Mesothelial cell of epicardium (in vitro differentiated cells): ENCODE results near the gene ELL2. TPM values are rescaled to one million over a fixed set of nuclear protein-coding genes. Genes with fewer than 3 reads are reported as not detected.
"Not testable (repeated sequence)": the region's sequence is repeated elsewhere in the genome, so short reads cannot be mapped to it uniquely, and the experiment has no call there.

Experiments used
- DNase-seq, 2 experiments: peaks; one replicate each; pipeline ENCODE4 v3.0.0; 2021; ENCODE audit warnings: low spot score in 2 of 2; ENCODE audit not compliant: unreplicated experiment in 2 of 2
- H3K27ac Mint-ChIP-seq: 2 replicates; pipeline ENCODE4 v1.8.0; 2021; ENCODE audit warnings: mixed read lengths
- H3K27me3 Mint-ChIP-seq: 2 replicates; pipeline ENCODE4 v1.8.0; 2021; ENCODE audit warnings: low read depth, mixed read lengths
- H3K36me3 Mint-ChIP-seq: 2 replicates; pipeline ENCODE4 v1.8.0; 2021; ENCODE audit warnings: mixed read lengths
- H3K4me1 Mint-ChIP-seq: 2 replicates; pipeline ENCODE4 v1.8.0; 2021; ENCODE audit warnings: mixed read lengths
- H3K4me3 Mint-ChIP-seq: 2 replicates; pipeline ENCODE4 v1.8.0; 2021; ENCODE audit warnings: mild to moderate bottlenecking, moderate library complexity, mixed read lengths
- H3K9me3 Mint-ChIP-seq: 2 replicates; pipeline ENCODE4 v1.8.0; 2021; ENCODE audit warnings: mixed read lengths
- CTCF ChIP-seq: fragments of 200-600 bp; sonication (generic); IDR thresholded peaks from one replicate; pipeline ENCODE4 v1.5.0; 2021; ENCODE audit warnings: antibody characterized with exemption; ENCODE audit not compliant: unreplicated experiment
- total RNA-seq: library from RNA; stranded (reverse); gene quantifications from 3 replicates; pipeline ENCODE4 v1.2.1, GENCODE V29; 2021

The ELL2 gene
- total RNA-seq, 1 donor from 2014 or later, result 11.7 TPM

- Mint-ChIP-seq H3K4me3 (no peak overlapping the region), H3K9me3 (no peaks in the 10 kb centered on the region), H3K4me1 (peaks cover 3% of the 10 kb centered on the region), H3K27me3 (no peaks in the 10 kb centered on the region), H3K27ac (no peak overlapping the region), H3K36me3 (no peaks in the 10 kb centered on the region)
- no peak for TF ChIP-seq CTCF
- DNase-seq, result no peak
Measured at GRCh38 chr5:95873351-95873750, 88.3 kb downstream of the ELL2 start.

- no peak for TF ChIP-seq CTCF
- no peaks in the 10 kb centered on the region for H3K36me3 Mint-ChIP-seq
- DNase-seq, result no peak
- H3K4me1 Mint-ChIP-seq, result no peaks in the 10 kb centered on the region
- no peak overlapping the region for H3K4me3 Mint-ChIP-seq
- H3K27me3 Mint-ChIP-seq, result no peaks in the 10 kb centered on the region
- no peak overlapping the region for H3K27ac Mint-ChIP-seq
- no peaks in the 10 kb centered on the region for H3K9me3 Mint-ChIP-seq
Measured at GRCh38 chr5:95872346-95873268, 89.0 kb downstream of the ELL2 start.

GRCh38 chr5:95871146-95871806, 90.4 kb downstream of the ELL2 start:
- Mint-ChIP-seq H3K9me3 (no peaks in the 10 kb centered on the region), H3K36me3 (no peaks in the 10 kb centered on the region), H3K4me3 (no peak overlapping the region), H3K27ac (no peak overlapping the region), H3K4me1 (no peaks in the 10 kb centered on the region), H3K27me3 (no peaks in the 10 kb centered on the region)
- TF ChIP-seq CTCF, result no peak
- DNase-seq, result no peak

GRCh38 chr5:95870105-95870672, 91.5 kb downstream of the ELL2 start:
- Mint-ChIP-seq H3K27me3 (no peaks in the 10 kb centered on the region), H3K4me3 (no peak overlapping the region), H3K9me3 (no peaks in the 10 kb centered on the region), H3K36me3 (no peaks in the 10 kb centered on the region), H3K27ac (no peak overlapping the region), H3K4me1 (no peaks in the 10 kb centered on the region)
- no peak for DNase-seq
- no peak for TF ChIP-seq CTCF

GRCh38 chr5:95869173-95869855, 92.3 kb downstream of the ELL2 start:
- not testable (repeated sequence) for H3K4me1 Mint-ChIP-seq, H3K36me3 Mint-ChIP-seq, H3K27me3 Mint-ChIP-seq, H3K27ac Mint-ChIP-seq, DNase-seq, H3K4me3 Mint-ChIP-seq, H3K9me3 Mint-ChIP-seq
